Measurements from ENCODE around the gene C2CD3.

GRCh38 chr11:74014880-74015279 lies 155.9 kb downstream of the C2CD3 start:
- TF ChIP-seq ETV6 (conservative IDR thresholded peaks at IDR 0.05 in 1 of 2, IDR thresholded peaks at IDR 0.05 in 1 of 2; ENCODE audit: borderline replicate concordance in 1 of 2, low read depth in 1 of 2) (no peak), GABPA (IDR thresholded peaks at IDR 0.05; ENCODE audit: low read depth) (no peak), CTCF (IDR thresholded peaks at IDR 0.05 in 2 of 3, conservative IDR thresholded peaks at IDR 0.05 in 1 of 3; ENCODE audit: control insufficient read depth in 2 of 3, extremely low read depth in 1 of 3, insufficient read depth in 1 of 3, low read depth in 3 of 3, low read length in 3 of 3) (no peak), ZNF24 (IDR thresholded peaks at IDR 0.05) (no peak), FOXK2 (IDR thresholded peaks at IDR 0.05) (no peak)
